Measurements from ENCODE around the gene TMPRSS12. TPM values are rescaled to one million over a fixed set of nuclear protein-coding genes. Genes with fewer than 3 reads are reported as not detected.

The TMPRSS12 gene
- total and polyA plus RNA-seq, 2 donors (not counting 1 experiment from before 2014, with no cell fraction given), result not detected

DNA sequence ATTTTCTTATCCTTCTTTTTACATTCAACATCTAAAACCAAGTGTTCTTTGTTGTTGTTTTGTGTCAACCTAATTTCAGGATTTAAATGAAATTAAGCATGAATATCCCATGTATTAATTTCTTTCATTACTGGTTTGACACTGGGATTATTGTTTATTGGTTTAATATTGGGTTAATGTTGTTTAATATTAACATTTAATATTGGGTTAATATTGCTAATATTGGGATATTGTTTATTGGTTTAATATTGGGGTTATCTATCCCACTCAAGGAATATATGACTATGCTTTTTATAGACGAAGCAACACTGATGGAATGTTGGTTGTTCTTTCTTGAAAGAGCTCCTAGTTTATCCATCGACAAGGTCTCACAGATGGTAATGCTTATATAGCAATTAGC is 45.9 kb downstream of the TMPRSS12 start:
- no peak overlapping the region for H3K27ac ChIP-seq (ENCODE audit: low read length in 2 of 2)
- peaks cover 5% of the 10 kb centered on the region in 2 donors for H3K4me1 ChIP-seq (ENCODE audit: control insufficient read depth in 2 of 2, insufficient read depth in 2 of 2, low read length in 2 of 2)
- H3K9ac ChIP-seq (ENCODE audit: low read length), result no peak overlapping the region
- Mint-ChIP-seq H3K4me1 (peaks cover 9% of the 10 kb centered on the region), H3K27me3 (no peaks in the 10 kb centered on the region), H3K4me3 (no peak overlapping the region), H3K9me3 (ENCODE audit: insufficient read depth) (no peaks in the 10 kb centered on the region), H3K27ac (no peak overlapping the region)
- no peaks in the 10 kb centered on the region for H3K27me3 ChIP-seq (replicated peaks in 1 of 4; ENCODE audit: control extremely low read depth in 1 of 4, control insufficient read depth in 3 of 4, insufficient read depth in 4 of 4, low read length in 3 of 4)
- H3K4me2 ChIP-seq (replicated peaks; ENCODE audit: low read depth, low read length, poor library complexity, severe bottlenecking), result no peak overlapping the region
- no peaks in the 10 kb centered on the region for H3K79me2 ChIP-seq (ENCODE audit: control insufficient read depth, insufficient read depth, low read length)
- ChIA-PET POLR2A (no interaction called here), CTCF (no interaction called here)
- H4K20me1 ChIP-seq (ENCODE audit: control insufficient read depth, insufficient read depth, low read length, poor library complexity, severe bottlenecking), result no peaks in the 10 kb centered on the region
- intact Hi-C loops (cut with micrococcal nuclease), result loop anchor here (10.0 kb wide), 1 partner anchor 54 kb away; no protein-coding TSS in a partner anchor
- DNase-seq (no peak), ATAC-seq (ENCODE audit: low read depth) (no peak)
- WGBS (ENCODE audit: insufficient coverage), result no CpG with 5 or more reads among the region's 2 CpGs
- TF ChIP-seq EZH2 (IDR thresholded peaks at IDR 0.05; ENCODE audit: borderline replicate concordance, insufficient read depth, low read depth, low read length, poor library complexity, severe bottlenecking) (no peak), CTCF (IDR thresholded peaks at IDR 0.05) (no peak)
- H2AFZ ChIP-seq (ENCODE audit: insufficient read depth, low read depth, low read length, poor library complexity, severe bottlenecking), result no peak overlapping the region
- no peaks in the 10 kb centered on the region for H3K36me3 ChIP-seq (replicated peaks in 1 of 2; ENCODE audit: control extremely low read depth in 1 of 2, control insufficient read depth in 1 of 2, extremely low read depth in 1 of 2, insufficient read depth in 2 of 2, low read length in 1 of 2)
- H3K9me3 ChIP-seq (ENCODE audit: control extremely low read depth in 1 of 3, control insufficient read depth in 2 of 3, insufficient read depth in 1 of 3, low read length in 2 of 3), result no peaks in the 10 kb centered on the region
- no peak overlapping the region for H3K4me3 ChIP-seq (ENCODE audit: control extremely low read depth in 1 of 5, extremely low read depth in 1 of 5, insufficient read depth in 1 of 5, low read depth in 2 of 5, low read length in 4 of 5)

DNA sequence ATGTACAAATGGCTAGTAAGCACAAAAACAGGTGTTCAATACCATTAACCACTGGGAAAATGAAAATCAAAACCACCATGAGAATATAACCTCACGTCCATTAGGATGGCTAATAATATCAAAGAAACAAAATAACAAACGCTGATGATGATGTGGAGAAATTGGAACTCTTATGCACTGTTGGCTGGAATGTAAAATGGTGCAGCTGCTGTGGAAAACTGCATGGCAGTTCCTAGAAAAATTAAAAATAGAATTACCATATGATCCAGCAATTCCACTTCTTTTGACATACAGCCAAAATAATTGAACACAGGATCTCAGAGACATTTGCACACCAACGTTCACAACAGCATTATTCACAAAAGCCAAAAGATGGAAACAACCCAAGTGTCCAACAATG is 51.5 kb downstream of the TMPRSS12 start:
- Histone ChIP-seq H2AFZ (ENCODE audit: insufficient read depth, low read depth, low read length, poor library complexity, severe bottlenecking) (no peak overlapping the region), H3K27me3 (replicated peaks in 1 of 4; ENCODE audit: control extremely low read depth in 1 of 4, control insufficient read depth in 3 of 4, insufficient read depth in 4 of 4, low read length in 3 of 4) (no peaks in the 10 kb centered on the region), H3K27ac (ENCODE audit: low read length in 2 of 2) (no peak overlapping the region), H3K9me3 (ENCODE audit: control extremely low read depth in 1 of 3, control insufficient read depth in 2 of 3, insufficient read depth in 1 of 3, low read length in 2 of 3) (peaks cover 0 to 5% (median 0%) of the 10 kb centered on the region in 3 donors), H3K4me1 (ENCODE audit: control insufficient read depth in 2 of 2, insufficient read depth in 2 of 2, low read length in 2 of 2) (peaks cover 6% of the 10 kb centered on the region in 2 donors), H4K20me1 (ENCODE audit: control insufficient read depth, insufficient read depth, low read length, poor library complexity, severe bottlenecking) (no peaks in the 10 kb centered on the region), H3K4me2 (replicated peaks; ENCODE audit: low read depth, low read length, poor library complexity, severe bottlenecking) (no peak overlapping the region), H3K9ac (ENCODE audit: low read length) (no peak overlapping the region), H3K79me2 (ENCODE audit: control insufficient read depth, insufficient read depth, low read length) (no peaks in the 10 kb centered on the region), H3K36me3 (replicated peaks in 1 of 2; ENCODE audit: control extremely low read depth in 1 of 2, control insufficient read depth in 1 of 2, extremely low read depth in 1 of 2, insufficient read depth in 2 of 2, low read length in 1 of 2) (no peaks in the 10 kb centered on the region), H3K4me3 (ENCODE audit: control extremely low read depth in 1 of 5, extremely low read depth in 1 of 5, insufficient read depth in 1 of 5, low read depth in 2 of 5, low read length in 4 of 5) (no peak overlapping the region)
- Mint-ChIP-seq H3K9me3 (ENCODE audit: insufficient read depth) (no peaks in the 10 kb centered on the region), H3K4me1 (peaks cover 8% of the 10 kb centered on the region), H3K27ac (no peak overlapping the region), H3K4me3 (no peak overlapping the region), H3K27me3 (no peaks in the 10 kb centered on the region)
- CTCF ChIA-PET, result no interaction called here
- ATAC-seq (ENCODE audit: low read depth) (no peak), DNase-seq (no peak)
- no peak for TF ChIP-seq EZH2 (IDR thresholded peaks at IDR 0.05; ENCODE audit: borderline replicate concordance, insufficient read depth, low read depth, low read length, poor library complexity, severe bottlenecking)
- no peak for TF ChIP-seq CTCF (IDR thresholded peaks at IDR 0.05)
- intact Hi-C loops (cut with micrococcal nuclease), result loop anchor here (10.0 kb wide), 1 partner anchor 91 kb away; no protein-coding TSS in a partner anchor
- POLR2A ChIA-PET, result no interaction called here
- WGBS (ENCODE audit: insufficient coverage), result no CpG with 5 or more reads among the region's 3 CpGs

All from B cell (primary cell).